Ramos (cell line): ENCODE data around the gene TBX10.

Source experiments
- in situ Hi-C: fragments of 300-500 bp; cut with MboI; formaldehyde crosslinking; loops from one replicate; pipeline ENCODE4 v1.14.3; 2022; ENCODE audit warnings: low sequenced_read_pairs; ENCODE audit not compliant: unreplicated experiment

TBX10 gene

GRCh38 chr11:67584881-67585873 is 54.4 kb downstream of the TBX10 start:
- in situ Hi-C loops: no loop called here

GRCh38 chr11:67584205-67584880 is 55.2 kb downstream of the TBX10 start:
- in situ Hi-C loops: no loop called here

- in situ Hi-C loops: no loop called here
These were observed 56.0 kb downstream of the TBX10 start, which contains the start of gene GSTP1 for GRCh38 chr11:67583247-67584204. TSS of gene GSTP1 (plus strand) at chr11:67583812. CDS start at chr11:67583844, 32 bp downstream.

GRCh38 chr11:67582011-67582410 is 57.6 kb downstream of the TBX10 start:
- in situ Hi-C loops: no loop called here

- in situ Hi-C loops: no loop called here
These were observed 58.1 kb downstream of the TBX10 start for GRCh38 chr11:67581469-67581868.
